Measurements from ENCODE around the gene ZNF784. TPM values are rescaled to one million over a fixed set of nuclear protein-coding genes. Genes with fewer than 3 reads are reported as not detected.

ZNF784 gene
- polyA plus RNA-seq, 1 donor from 2014 or later, result 2.4 TPM

- Mint-ChIP-seq H3K4me1 (peaks cover 8 to 30% (median 27%) of the 10 kb centered on the region in 3 donors), H3K27ac (peak overlapping the region in 1 of 3 donors; percentile 89), H3K4me3 (peak overlapping the region in 2 of 4 donors; percentile 16 to 93), H3K36me3 (peaks cover 3% of the 10 kb centered on the region), H3K27me3 (no peaks in the 10 kb centered on the region), H3K9me3 (peaks cover 0 to 5% (median 0%) of the 10 kb centered on the region in 3 donors)
Observed at GRCh38 chr19:55602104-55603001, 22.0 kb downstream of the ZNF784 start.

DNA sequence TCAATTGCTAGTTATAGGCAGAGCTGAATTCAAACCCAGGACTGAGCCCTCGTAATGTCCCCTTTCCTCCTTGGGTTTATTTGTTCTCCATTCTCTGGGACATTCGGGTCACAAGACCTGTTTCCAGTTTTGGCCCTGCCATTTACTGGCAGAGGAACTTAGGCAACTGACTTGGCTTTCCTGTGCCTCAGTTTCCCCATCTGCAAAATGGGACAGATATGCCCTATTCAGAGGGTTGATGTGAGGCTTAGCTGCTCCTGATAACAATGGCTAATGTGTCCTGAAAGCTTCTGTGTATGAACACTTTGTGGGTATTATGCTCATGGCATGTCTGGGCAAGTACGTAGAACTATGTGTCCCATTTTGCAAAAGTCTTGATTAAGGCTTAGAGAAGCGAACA lies 23.3 kb downstream of the ZNF784 start:
- Mint-ChIP-seq H3K4me3 (peak overlapping the region; percentile 79 to 93 (median 89)), H3K27me3 (no peaks in the 10 kb centered on the region), H3K4me1 (peaks cover 4 to 19% (median 17%) of the 10 kb centered on the region in 3 donors), H3K27ac (peak overlapping the region; percentile 43 to 91 (median 89)), H3K36me3 (peaks cover 6% of the 10 kb centered on the region), H3K9me3 (peaks cover 0 to 5% (median 0%) of the 10 kb centered on the region in 3 donors)

GRCh38 chr19:55600662-55601028 lies 23.7 kb downstream of the ZNF784 start:
- no peaks in the 10 kb centered on the region for H3K27me3 Mint-ChIP-seq
- peak overlapping the region; percentile 79 to 93 (median 89) for H3K4me3 Mint-ChIP-seq
- H3K27ac Mint-ChIP-seq, result peak overlapping the region in 2 of 3 donors; percentile 43 to 89
- peaks cover 0 to 7% (median 0%) of the 10 kb centered on the region in 3 donors for H3K9me3 Mint-ChIP-seq
- peaks cover 8% of the 10 kb centered on the region for H3K36me3 Mint-ChIP-seq
- H3K4me1 Mint-ChIP-seq, result peaks cover 4 to 17% (median 15%) of the 10 kb centered on the region in 3 donors

DNA sequence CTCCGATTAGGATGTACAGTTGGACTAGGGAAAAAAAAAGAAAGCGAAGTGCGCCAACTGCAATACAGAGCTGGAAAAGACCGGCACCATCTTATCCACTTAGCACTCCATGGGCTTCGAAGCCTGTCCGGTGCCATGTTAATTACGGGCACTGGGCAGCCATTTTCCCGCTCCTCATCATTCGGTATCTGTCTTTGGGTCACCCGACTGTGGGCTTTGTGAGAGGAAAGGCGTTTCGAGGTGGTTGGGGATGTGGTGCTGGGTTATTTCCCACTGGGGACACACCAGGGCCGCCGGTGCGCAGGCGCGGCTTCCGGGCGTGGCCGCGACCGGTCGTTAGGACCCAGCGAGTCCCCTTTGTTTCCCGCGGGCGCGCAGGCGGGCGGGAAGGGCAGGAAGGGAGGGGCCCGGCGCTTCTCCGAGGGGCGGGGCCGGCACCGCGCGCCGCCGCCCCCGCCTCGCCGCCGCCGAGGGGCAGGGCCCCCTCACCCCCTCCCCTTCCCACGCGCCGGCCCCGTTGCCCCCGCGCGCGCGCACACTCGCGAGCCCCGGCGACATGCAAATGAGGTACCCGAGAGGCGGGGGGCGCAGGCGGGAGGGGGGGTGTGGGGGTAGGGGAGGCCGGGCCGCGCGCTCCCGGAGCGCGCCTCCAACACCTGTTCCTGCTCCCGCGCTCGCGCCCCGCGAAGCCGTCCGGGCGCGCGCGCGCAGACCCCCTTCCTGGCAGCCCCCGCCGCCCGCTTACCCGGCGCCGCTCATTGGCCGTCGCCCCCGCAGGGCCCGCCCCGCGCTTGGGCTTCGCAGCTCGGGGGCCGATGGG lies 24.3 kb downstream of the ZNF784 start, which contains the start of gene ZNF524:
TSS of gene ZNF524 (plus strand) at position 447 of the 820 bp plus-strand sequence. CDS start 1,825 bp downstream, outside the sequence.
- Mint-ChIP-seq H3K9me3 (peaks cover 0 to 11% (median 0%) of the 10 kb centered on the region in 3 donors), H3K4me3 (peak within 1 kb of the TSS; percentile 93 to 100 (median 99)), H3K36me3 (peaks cover 14% of the 10 kb centered on the region), H3K27ac (peak within 1 kb of the TSS; percentile 93 to 99 (median 99)), H3K4me1 (peaks cover 5 to 17% (median 15%) of the 10 kb centered on the region in 3 donors), H3K27me3 (no peaks in the 10 kb centered on the region)

GRCh38 chr19:55599468-55599841 lies 24.9 kb downstream of the ZNF784 start, which contains the start of gene FIZ1:
FIZ1 (minus strand) TSS chr19:55599517; CDS start chr19:55597865, 1,652 bp downstream.
- H3K27me3 Mint-ChIP-seq, result no peaks in the 10 kb centered on the region
- peak within 1 kb of the TSS; percentile 93 to 100 (median 99) for H3K4me3 Mint-ChIP-seq
- H3K4me1 Mint-ChIP-seq, result peaks cover 8 to 15% (median 11%) of the 10 kb centered on the region in 3 donors
- peak within 1 kb of the TSS; percentile 93 to 99 (median 99) for H3K27ac Mint-ChIP-seq
- peaks cover 0 to 15% (median 0%) of the 10 kb centered on the region in 3 donors for H3K9me3 Mint-ChIP-seq
- H3K36me3 Mint-ChIP-seq, result peaks cover 18% of the 10 kb centered on the region

- Mint-ChIP-seq H3K36me3 (peaks cover 18% of the 10 kb centered on the region), H3K4me1 (peaks cover 8 to 14% (median 10%) of the 10 kb centered on the region in 3 donors), H3K27ac (peak overlapping the region; percentile 93 to 99 (median 99)), H3K9me3 (peaks cover 0 to 15% (median 0%) of the 10 kb centered on the region in 3 donors), H3K27me3 (no peaks in the 10 kb centered on the region), H3K4me3 (peak overlapping the region; percentile 93 to 100 (median 99))
Observed at GRCh38 chr19:55598719-55599467, 25.5 kb downstream of the ZNF784 start.

GRCh38 chr19:55598034-55598433 lies 26.3 kb downstream of the ZNF784 start:
- Mint-ChIP-seq H3K9me3 (peaks cover 0 to 15% (median 0%) of the 10 kb centered on the region in 3 donors), H3K4me1 (peaks cover 4 to 14% (median 8%) of the 10 kb centered on the region in 3 donors), H3K27me3 (no peaks in the 10 kb centered on the region), H3K36me3 (peaks cover 21% of the 10 kb centered on the region), H3K27ac (no peak overlapping the region), H3K4me3 (peak overlapping the region in 3 of 4 donors; percentile 39 to 99 (median 93))

DNA sequence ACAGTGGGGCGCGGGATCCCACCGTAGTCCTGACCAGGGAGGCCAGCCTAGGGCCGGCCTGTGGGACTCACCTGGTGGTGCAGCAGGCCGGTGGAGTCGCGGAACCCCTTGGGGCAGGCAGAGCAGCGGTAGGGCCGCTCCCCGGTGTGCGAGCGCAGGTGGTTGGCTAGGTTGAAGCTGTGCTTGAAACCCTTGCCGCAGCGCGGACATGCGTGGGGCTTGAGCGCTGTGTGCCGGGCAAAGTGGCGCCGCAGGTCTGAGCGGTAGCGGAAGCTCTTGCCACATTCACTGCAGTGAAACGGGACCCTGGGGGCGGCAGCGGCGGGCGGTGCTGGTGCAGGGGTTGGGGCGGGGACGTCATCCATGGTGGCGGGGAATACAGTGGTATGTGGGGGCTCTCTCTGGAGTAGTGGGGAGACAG lies 26.9 kb downstream of the ZNF784 start:
- peaks cover 4 to 14% (median 8%) of the 10 kb centered on the region in 3 donors for H3K4me1 Mint-ChIP-seq
- H3K9me3 Mint-ChIP-seq, result peaks cover 0 to 15% (median 0%) of the 10 kb centered on the region in 3 donors
- H3K27ac Mint-ChIP-seq, result no peak overlapping the region
- H3K27me3 Mint-ChIP-seq, result no peaks in the 10 kb centered on the region
- no peak overlapping the region for H3K4me3 Mint-ChIP-seq
- peaks cover 21% of the 10 kb centered on the region for H3K36me3 Mint-ChIP-seq

DNA sequence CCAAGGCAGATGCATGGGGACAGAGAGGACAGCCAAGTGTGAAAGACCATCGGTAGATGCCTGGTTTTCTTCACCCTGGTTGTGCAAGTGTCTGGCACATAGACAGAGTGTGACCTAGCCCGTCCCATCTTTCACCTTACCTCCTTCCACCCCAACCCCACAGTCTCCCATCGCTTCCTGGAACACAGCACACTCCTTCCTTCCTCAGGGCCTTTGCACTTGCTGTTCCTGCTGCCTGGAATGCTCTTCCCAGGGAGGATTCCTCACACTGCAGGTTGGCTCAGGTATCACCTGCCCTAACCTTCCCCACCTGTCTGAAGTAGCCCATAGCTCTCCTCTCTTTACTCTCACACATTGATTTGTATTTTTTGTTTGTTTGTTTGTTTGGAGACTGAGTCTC lies 28.1 kb downstream of the ZNF784 start:
- H3K27ac Mint-ChIP-seq, result no peak overlapping the region

GRCh38 chr19:55594996-55595545 lies 29.3 kb downstream of the ZNF784 start:
- H3K27ac Mint-ChIP-seq, result peak overlapping the region in 2 of 3 donors; percentile 24 to 32
- H3K4me3 Mint-ChIP-seq, result peak overlapping the region in 1 of 4 donors; percentile 5
- H3K27me3 Mint-ChIP-seq, result peaks cover 5% of the 10 kb centered on the region
- H3K9me3 Mint-ChIP-seq, result peaks cover 0 to 15% (median 0%) of the 10 kb centered on the region in 3 donors
- H3K4me1 Mint-ChIP-seq, result peaks cover 4 to 5% (median 5%) of the 10 kb centered on the region in 3 donors
- H3K36me3 Mint-ChIP-seq, result peaks cover 24% of the 10 kb centered on the region

More for the DNA sequence above, 28.1 kb downstream of the ZNF784 start:
- Mint-ChIP-seq H3K9me3 (peaks cover 0 to 15% (median 0%) of the 10 kb centered on the region in 3 donors), H3K4me3 (peak overlapping the region in 1 of 4 donors; percentile 5), H3K27me3 (peaks cover 1% of the 10 kb centered on the region), H3K36me3 (peaks cover 24% of the 10 kb centered on the region), H3K4me1 (peaks cover 4 to 10% (median 8%) of the 10 kb centered on the region in 3 donors)

GRCh38 chr19:55593096-55593772 lies 31.1 kb downstream of the ZNF784 start:
- Mint-ChIP-seq H3K4me1 (peaks cover 0 to 5% (median 3%) of the 10 kb centered on the region in 3 donors), H3K4me3 (no peak overlapping the region), H3K9me3 (peaks cover 0 to 10% (median 0%) of the 10 kb centered on the region in 3 donors), H3K27ac (no peak overlapping the region), H3K27me3 (peaks cover 5% of the 10 kb centered on the region), H3K36me3 (peaks cover 21% of the 10 kb centered on the region)

DNA sequence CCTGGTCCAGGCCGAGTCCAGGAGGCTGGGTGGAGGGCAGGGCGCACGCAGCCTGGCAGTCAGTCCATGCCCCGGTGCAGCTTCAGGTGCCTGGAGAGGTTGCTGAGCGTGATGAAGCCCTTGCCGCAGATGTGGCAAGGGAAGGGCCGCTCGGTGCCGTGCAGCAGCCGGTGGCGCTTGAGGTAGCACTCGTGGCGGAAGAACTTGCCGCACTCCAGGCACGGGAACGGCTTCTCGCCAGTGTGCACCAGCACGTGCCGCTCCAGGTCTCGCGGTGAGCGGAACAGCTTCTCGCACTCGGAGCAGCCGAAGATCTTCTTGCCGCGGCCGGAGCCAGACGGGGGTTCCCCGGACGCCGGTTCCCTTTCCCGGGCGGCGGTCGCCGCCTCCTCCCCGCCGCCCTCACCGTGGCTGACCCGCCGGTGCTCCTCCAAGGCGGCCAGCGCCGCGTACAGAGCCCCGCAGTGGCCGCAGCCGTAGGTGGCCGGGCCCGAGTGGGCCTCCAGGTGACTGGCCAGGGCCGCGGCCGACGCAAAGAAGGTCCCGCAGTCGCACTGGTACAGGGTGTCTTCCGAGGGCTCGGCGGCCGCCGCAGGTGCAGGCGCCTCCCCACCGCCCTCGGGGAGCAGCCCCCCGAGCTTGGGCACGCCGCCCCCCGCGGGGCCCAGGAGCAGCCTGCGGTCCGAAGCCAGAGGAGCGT lies 31.8 kb downstream of the ZNF784 start:
- H3K27me3 Mint-ChIP-seq, result peaks cover 5% of the 10 kb centered on the region
- H3K4me1 Mint-ChIP-seq, result peaks cover under 1 to 5% (median 3%) of the 10 kb centered on the region in 3 donors
- H3K36me3 Mint-ChIP-seq, result peaks cover 21% of the 10 kb centered on the region
- peaks cover 0 to 10% (median 0%) of the 10 kb centered on the region in 3 donors for H3K9me3 Mint-ChIP-seq
- no peak overlapping the region for H3K27ac Mint-ChIP-seq
- no peak overlapping the region for H3K4me3 Mint-ChIP-seq

Data from IgD-negative memory B cell (primary cell).